ENCODE data around the gene GAPVD1.

The GAPVD1 gene

DNA sequence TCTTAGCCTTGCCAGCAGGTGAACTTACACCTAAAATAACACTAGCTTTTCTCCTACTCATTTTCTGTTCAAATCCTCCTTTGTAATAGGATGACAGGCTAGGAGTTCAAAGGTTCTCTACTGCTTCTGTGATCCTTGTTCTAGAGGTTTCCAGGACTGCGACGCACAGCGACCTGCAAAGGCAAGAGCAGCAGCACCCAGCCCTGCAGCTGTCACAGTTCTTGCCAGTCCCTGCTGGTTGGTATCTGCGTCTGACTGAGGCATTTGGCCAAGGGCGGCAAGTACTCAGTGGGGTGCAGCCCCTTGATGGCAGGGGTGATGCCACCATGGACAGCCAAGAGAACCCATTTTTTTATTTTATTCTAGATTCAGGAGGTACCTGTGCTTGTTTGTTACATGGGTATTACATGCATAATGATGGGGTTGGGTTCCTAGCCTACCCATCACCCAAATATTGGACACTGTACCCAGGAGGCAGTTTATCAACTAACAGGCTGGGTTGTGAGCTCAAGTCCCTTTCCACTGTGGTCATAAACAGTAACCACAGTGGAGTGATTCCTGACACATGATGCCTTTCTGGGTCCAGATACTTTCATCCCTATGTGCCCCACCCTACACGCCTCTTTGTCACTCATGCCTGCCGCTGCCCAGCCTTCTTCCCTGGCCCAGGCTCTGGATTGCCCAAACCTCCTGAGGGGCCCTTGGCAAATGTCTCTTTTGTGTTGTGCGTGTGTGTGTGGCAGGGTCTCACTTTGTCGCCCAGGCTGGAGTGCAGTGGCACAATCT is 111.0 kb downstream of the GAPVD1 start:
- Histone ChIP-seq H3F3A (ENCODE audit: insufficient read depth, low read length) (no peaks in the 10 kb centered on the region), H3K4me1 (ENCODE audit: low read length) (no peaks in the 10 kb centered on the region)
- DNase-seq, result no peak

DNA sequence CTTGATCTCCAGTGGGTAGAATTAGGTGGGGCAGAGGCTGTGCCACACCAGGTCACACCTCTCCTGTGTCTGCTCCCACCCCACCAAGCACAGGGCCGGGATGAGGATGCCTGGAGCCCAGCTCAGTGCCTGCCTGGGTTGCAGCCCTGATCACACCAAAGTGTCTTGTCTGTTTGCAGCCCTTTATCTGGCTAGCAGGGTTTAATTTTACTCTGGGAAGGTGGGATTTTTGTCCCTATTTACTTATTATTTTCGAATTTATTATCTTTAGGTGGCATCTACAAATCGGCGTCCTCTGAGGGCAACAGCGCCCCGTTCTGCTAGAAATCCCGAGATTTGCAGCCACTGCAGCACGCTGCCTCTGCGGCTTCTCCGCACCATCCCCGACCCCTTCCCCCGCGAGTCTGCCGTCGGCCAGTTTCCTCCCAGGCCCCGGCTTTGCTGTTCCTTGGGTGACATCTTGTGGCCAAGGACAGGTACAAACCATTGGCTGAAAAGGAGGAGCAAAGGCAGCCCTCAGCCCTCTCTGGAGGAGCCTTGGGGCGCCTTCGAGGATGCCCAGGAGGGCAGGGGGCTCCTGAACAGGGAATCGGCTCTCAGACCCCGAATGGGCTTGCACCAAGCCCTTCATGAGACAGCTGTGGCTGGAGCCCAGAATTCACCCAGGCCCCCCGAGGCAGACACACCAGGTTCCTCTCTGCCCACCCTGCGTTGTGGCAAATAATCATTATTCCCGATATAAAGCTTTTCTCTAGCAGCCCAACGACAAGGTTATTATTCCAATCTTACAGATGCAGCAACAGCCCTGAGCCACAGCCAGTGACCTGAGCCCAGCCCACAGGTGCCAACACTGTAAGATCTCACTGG is 113.0 kb downstream of the GAPVD1 start:
- no peaks in the 10 kb centered on the region for H3F3A ChIP-seq (ENCODE audit: insufficient read depth, low read length)
- H3K4me2 ChIP-seq (ENCODE audit: low read depth, low read length), result peak overlapping the region; percentile 81
- no peaks in the 10 kb centered on the region for H3K27me3 ChIP-seq (replicated peaks; ENCODE audit: insufficient read depth, low read length)
- TF ChIP-seq CTCF (IDR thresholded peaks at IDR 0.05; ENCODE audit: low read length) (peak; percentile 82), EZH2 (optimal IDR thresholded peaks at IDR 0.05; ENCODE audit: low read depth, low read length) (no peak)
- no peaks in the 10 kb centered on the region for H3K9me3 ChIP-seq (replicated peaks; ENCODE audit: insufficient read depth, low read length)
- H3K9me2 ChIP-seq (replicated peaks; ENCODE audit: insufficient read depth, low read length), result no peaks in the 10 kb centered on the region
- no peaks in the 10 kb centered on the region for H4K20me1 ChIP-seq (ENCODE audit: insufficient read depth, low read length)
- H3K4me1 ChIP-seq (ENCODE audit: low read length), result no peaks in the 10 kb centered on the region
- no peak overlapping the region for H3K27ac ChIP-seq (ENCODE audit: low read length)
- H3K36me3 ChIP-seq (replicated peaks; ENCODE audit: insufficient read depth, low read length), result no peaks in the 10 kb centered on the region
- H3K4me3 ChIP-seq (ENCODE audit: low read length), result peak overlapping the region; percentile 50
- H3K9ac ChIP-seq (ENCODE audit: low read length), result peak overlapping the region; percentile 12; the same call in 1 of the 2 replicates
- no peaks in the 10 kb centered on the region for H3K79me2 ChIP-seq (ENCODE audit: low read length)
- peak; percentile 63 for DNase-seq
- H2AFZ ChIP-seq (ENCODE audit: low read length), result peak overlapping the region; percentile 36; the same call in 1 of the 2 replicates

More for the DNA sequence above, 111.0 kb downstream of the GAPVD1 start:
- no peaks in the 10 kb centered on the region for H3K9me3 ChIP-seq (replicated peaks; ENCODE audit: insufficient read depth, low read length)
- no peaks in the 10 kb centered on the region for H3K79me2 ChIP-seq (ENCODE audit: low read length)
- H2AFZ ChIP-seq (ENCODE audit: low read length), result no peak overlapping the region
- H3K9me2 ChIP-seq (replicated peaks; ENCODE audit: insufficient read depth, low read length), result no peaks in the 10 kb centered on the region
- no peak overlapping the region for H3K9ac ChIP-seq (ENCODE audit: low read length)
- H4K20me1 ChIP-seq (ENCODE audit: insufficient read depth, low read length), result no peaks in the 10 kb centered on the region
- TF ChIP-seq CTCF (IDR thresholded peaks at IDR 0.05; ENCODE audit: low read length) (no peak), EZH2phosphoT487 (IDR thresholded peaks at IDR 0.05; ENCODE audit: low read length) (no peak), EZH2 (optimal IDR thresholded peaks at IDR 0.05; ENCODE audit: low read depth, low read length) (no peak)
- no peak overlapping the region for H3K4me2 ChIP-seq (ENCODE audit: low read depth, low read length)
- H3K27me3 ChIP-seq (replicated peaks; ENCODE audit: insufficient read depth, low read length), result no peaks in the 10 kb centered on the region
- no peak overlapping the region for H3K4me3 ChIP-seq (ENCODE audit: low read length)
- H3K27ac ChIP-seq (ENCODE audit: low read length), result no peak overlapping the region
- H3K36me3 ChIP-seq (replicated peaks; ENCODE audit: insufficient read depth, low read length), result no peaks in the 10 kb centered on the region

DNA sequence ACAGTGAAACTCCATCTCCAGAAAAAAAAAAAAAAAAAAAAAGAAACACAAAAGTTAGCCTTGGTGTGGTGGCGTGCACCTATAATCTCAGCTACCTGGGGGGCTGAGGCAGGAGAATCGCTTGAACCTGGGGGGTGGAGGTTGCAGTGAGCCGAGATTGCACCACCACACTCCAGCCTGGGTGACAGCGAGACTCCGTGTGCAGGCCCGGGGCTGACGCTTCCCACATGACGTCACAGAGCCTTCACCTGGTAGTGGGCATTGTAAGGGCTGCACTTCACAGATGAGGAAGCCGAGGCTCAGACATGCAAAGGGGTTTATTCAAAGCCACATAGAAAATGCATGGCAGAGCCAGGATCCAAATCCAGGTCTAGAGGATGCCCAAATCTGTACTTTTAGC is 114.2 kb downstream of the GAPVD1 start:
- DNase-seq, result no peak
- Histone ChIP-seq H3K27ac (ENCODE audit: low read length) (no peak overlapping the region), H3K4me1 (ENCODE audit: low read length) (no peaks in the 10 kb centered on the region), H3K4me2 (ENCODE audit: low read depth, low read length) (no peak overlapping the region), H3K9ac (ENCODE audit: low read length) (no peak overlapping the region), H3K79me2 (ENCODE audit: low read length) (no peaks in the 10 kb centered on the region), H3K4me3 (ENCODE audit: low read length) (no peak overlapping the region), H3K9me3 (replicated peaks; ENCODE audit: insufficient read depth, low read length) (no peaks in the 10 kb centered on the region), H3K36me3 (replicated peaks; ENCODE audit: insufficient read depth, low read length) (no peaks in the 10 kb centered on the region), H3F3A (ENCODE audit: insufficient read depth, low read length) (no peaks in the 10 kb centered on the region), H3K27me3 (replicated peaks; ENCODE audit: insufficient read depth, low read length) (no peaks in the 10 kb centered on the region), H3K9me2 (replicated peaks; ENCODE audit: insufficient read depth, low read length) (no peaks in the 10 kb centered on the region), H2AFZ (ENCODE audit: low read length) (no peak overlapping the region), H4K20me1 (ENCODE audit: insufficient read depth, low read length) (no peaks in the 10 kb centered on the region)
- TF ChIP-seq CTCF (IDR thresholded peaks at IDR 0.05; ENCODE audit: low read length) (no peak), EZH2 (optimal IDR thresholded peaks at IDR 0.05; ENCODE audit: low read depth, low read length) (no peak), EZH2phosphoT487 (IDR thresholded peaks at IDR 0.05; ENCODE audit: low read length) (no peak)

Measured in MM.1S (cell line).